GM12872 (cell line): ENCODE data around the gene NHS.

ENCODE experiments used
- CTCF ChIP-seq: IDR thresholded peaks from 3 replicates; pipeline ENCODE4 v1.5.1; 2011; ENCODE audit warnings: low read depth, mild to moderate bottlenecking, low read length, moderate library complexity; ENCODE audit not compliant: insufficient read depth

The NHS gene

GRCh38 chrX:17405225-17405969 is 30.4 kb downstream of the NHS start:
- TF ChIP-seq CTCF, result no peak

GRCh38 chrX:17409566-17410290 is 34.7 kb downstream of the NHS start:
- TF ChIP-seq CTCF, result no peak

GRCh38 chrX:17410651-17411050 is 35.7 kb downstream of the NHS start:
- no peak for TF ChIP-seq CTCF

- TF ChIP-seq CTCF, result no peak
These were observed 36.2 kb downstream of the NHS start for GRCh38 chrX:17411205-17411604.

GRCh38 chrX:17412692-17413091 is 37.7 kb downstream of the NHS start:
- TF ChIP-seq CTCF, result no peak

- no peak for TF ChIP-seq CTCF
These were observed 38.2 kb downstream of the NHS start for GRCh38 chrX:17413228-17413627.

- no peak for TF ChIP-seq CTCF
These were observed 39.1 kb downstream of the NHS start for GRCh38 chrX:17414027-17414658.
